Suprapubic skin (tissue), 4 donors: Measurements from ENCODE around the gene SVEP1. TPM values are rescaled to one million over a fixed set of nuclear protein-coding genes. Genes with fewer than 3 reads are reported as not detected.
A peak's percentile ranks its signal among the peaks of the same experiment; 100 is the strongest.

Experiments
- DNase-seq, 2 donors: peaks; one replicate each; pipeline ENCODE4 v3.0.0-alpha.2; 2019; ENCODE audit warnings: low spot score in 2 of 2
- H3K27ac ChIP-seq: fragments of 200-600 bp; sonication (generic); one replicate; pipeline ENCODE4 v1.5.1; 2019
- H3K27me3 ChIP-seq: fragments of 200-600 bp; sonication (generic); one replicate; pipeline ENCODE4 v1.5.1; 2019
- H3K36me3 ChIP-seq: fragments of 200-600 bp; sonication (generic); one replicate; pipeline ENCODE4 v1.5.1; 2019
- H3K4me1 ChIP-seq: fragments of 200-600 bp; sonication (generic); one replicate; pipeline ENCODE4 v1.5.1; 2019
- H3K4me3 ChIP-seq: fragments of 200-600 bp; sonication (generic); one replicate; pipeline ENCODE4 v1.5.1; 2019; ENCODE audit warnings: mild to moderate bottlenecking
- H3K9me3 ChIP-seq: fragments of 200-600 bp; sonication (generic); one replicate; pipeline ENCODE4 v1.5.1; 2019
- CTCF ChIP-seq, 2 donors: fragments of 200-600 bp in 1 of 2; fragments of 450-650 bp in 1 of 2; sonication (generic) in 1 of 2; IDR thresholded peaks; one replicate each; pipeline ENCODE4 v1.5.1; 2016 to 2019; ENCODE audit warnings: antibody characterized with exemption in 2 of 2, mild to moderate bottlenecking in 1 of 2, moderate library complexity in 1 of 2
- EP300 ChIP-seq: sonication (generic); formaldehyde crosslinking; IDR thresholded peaks from one replicate; pipeline ENCODE4 v1.6.1; 2017; ENCODE audit warnings: antibody characterized with exemption
- POLR2A ChIP-seq, 2 donors: fragments of 450-650 bp; IDR thresholded peaks; one replicate each; pipeline ENCODE4 v1.6.1; 2017; ENCODE audit warnings: antibody characterized with exemption in 2 of 2, mild to moderate bottlenecking in 2 of 2, moderate library complexity in 2 of 2
- POLR2AphosphoS5 ChIP-seq, 3 donors: sonication (generic); formaldehyde crosslinking; IDR thresholded peaks; one replicate each; pipeline ENCODE4 v1.6.1; 2017; ENCODE audit warnings: antibody characterized with exemption in 3 of 3
- WGBS: methylation state at CpG from one replicate; pipeline ENCODE4 v1.1.5; 2018; 5-methylcytosine and 5-hydroxymethylcytosine counted together
- total RNA-seq, 4 donors: library from RNA; depleted of rRNA; stranded (reverse); fragments of >200 nt; gene quantifications; one replicate each; pipeline ENCODE4 v1.1.0, GENCODE V29; 2016

SVEP1 gene
- total RNA-seq, 4 donors from 2014 or later = 5.8 to 15.6 (median 11.2) TPM

GRCh38 chr9:110588296-110588695 lies 8.8 kb upstream of the SVEP1 start:
- DNase-seq = no peak
- Histone ChIP-seq H3K27me3 (no peaks in the 10 kb centered on the region), H3K27ac (no peak overlapping the region), H3K9me3 (peaks cover 5% of the 10 kb centered on the region), H3K4me3 (no peak overlapping the region), H3K36me3 (no peaks in the 10 kb centered on the region), H3K4me1 (no peaks in the 10 kb centered on the region)
- WGBS = 52% methylated on average over 1 of the region's 1 CpG
- TF ChIP-seq POLR2AphosphoS5 (IDR thresholded peaks at IDR 0.05) = no peak
- TF ChIP-seq EP300 = no peak
- no peak for TF ChIP-seq CTCF (IDR thresholded peaks at IDR 0.05)

GRCh38 chr9:110583237-110583636 lies 3.7 kb upstream of the SVEP1 start:
- DNase-seq = no peak
- WGBS = 47% methylated on average over 4 of the region's 4 CpGs
- Histone ChIP-seq H3K27me3 (peaks cover 32% of the 10 kb centered on the region), H3K4me1 (peaks cover 27% of the 10 kb centered on the region), H3K9me3 (peaks cover 5% of the 10 kb centered on the region), H3K36me3 (no peaks in the 10 kb centered on the region), H3K27ac (no peak overlapping the region), H3K4me3 (no peak overlapping the region)
- TF ChIP-seq CTCF (IDR thresholded peaks at IDR 0.05) (no peak), POLR2A (IDR thresholded peaks at IDR 0.05) (no peak), POLR2AphosphoS5 (IDR thresholded peaks at IDR 0.05) (no peak), EP300 (no peak)

DNA sequence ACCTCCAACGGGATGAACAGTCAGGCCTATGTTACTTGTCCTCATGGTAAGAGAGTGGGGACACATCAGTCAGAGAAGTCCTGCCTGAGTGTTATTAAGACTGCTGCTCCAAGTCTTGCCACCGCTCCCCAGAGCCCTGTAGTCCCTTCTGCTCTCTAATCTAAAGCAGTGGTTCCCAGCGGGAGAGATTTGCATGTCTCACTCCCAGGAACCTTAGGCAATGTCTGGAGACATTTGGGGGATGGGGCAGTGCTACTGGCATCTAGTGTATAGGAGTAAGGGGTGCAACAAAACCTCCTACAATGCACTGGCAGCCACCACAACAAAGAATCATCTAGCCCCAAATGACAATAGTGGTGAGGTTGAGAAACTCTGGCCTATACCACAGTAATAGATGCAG lies 2.6 kb upstream of the SVEP1 start:
- TF ChIP-seq CTCF (IDR thresholded peaks at IDR 0.05) (no peak), POLR2AphosphoS5 (IDR thresholded peaks at IDR 0.05) (no peak), POLR2A (IDR thresholded peaks at IDR 0.05) (no peak), EP300 (no peak)
- Histone ChIP-seq H3K27ac (no peak overlapping the region), H3K36me3 (no peaks in the 10 kb centered on the region), H3K4me1 (peaks cover 27% of the 10 kb centered on the region), H3K4me3 (no peak overlapping the region), H3K9me3 (peaks cover 5% of the 10 kb centered on the region), H3K27me3 (peaks cover 39% of the 10 kb centered on the region)
- no peak for DNase-seq
- WGBS = 80% methylated on average over 3 of the region's 3 CpGs

DNA sequence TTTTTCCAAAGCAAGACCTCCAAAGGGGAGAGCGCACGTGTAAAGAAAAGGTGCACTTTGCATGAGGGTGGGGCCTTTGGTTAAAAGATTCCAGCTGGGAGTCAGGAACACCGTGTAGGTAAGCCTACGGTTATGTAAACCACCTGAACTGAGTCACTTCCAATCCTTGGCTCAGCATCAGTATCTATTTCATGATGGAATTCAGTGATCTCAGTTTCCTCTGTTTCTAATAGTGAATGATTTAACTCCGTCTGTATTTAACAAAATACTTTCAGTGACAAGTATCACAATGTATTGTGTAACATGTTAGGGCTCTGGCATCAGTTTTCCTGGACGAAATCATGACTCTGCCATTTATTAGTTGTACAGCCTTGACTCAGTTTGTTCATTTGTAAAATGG lies 1.3 kb upstream of the SVEP1 start:
- TF ChIP-seq POLR2A (IDR thresholded peaks at IDR 0.05) (no peak), EP300 (no peak), POLR2AphosphoS5 (IDR thresholded peaks at IDR 0.05) (no peak), CTCF (IDR thresholded peaks at IDR 0.05) (no peak)
- no peak for DNase-seq
- peaks cover 39% of the 10 kb centered on the region for H3K27me3 ChIP-seq
- H3K4me3 ChIP-seq = no peak overlapping the region
- H3K36me3 ChIP-seq = no peaks in the 10 kb centered on the region
- peaks cover 27% of the 10 kb centered on the region for H3K4me1 ChIP-seq
- H3K27ac ChIP-seq = peak overlapping the region; percentile 41
- H3K9me3 ChIP-seq = peaks cover 5% of the 10 kb centered on the region
- 43% methylated on average over 6 of the region's 6 CpGs for WGBS

DNA sequence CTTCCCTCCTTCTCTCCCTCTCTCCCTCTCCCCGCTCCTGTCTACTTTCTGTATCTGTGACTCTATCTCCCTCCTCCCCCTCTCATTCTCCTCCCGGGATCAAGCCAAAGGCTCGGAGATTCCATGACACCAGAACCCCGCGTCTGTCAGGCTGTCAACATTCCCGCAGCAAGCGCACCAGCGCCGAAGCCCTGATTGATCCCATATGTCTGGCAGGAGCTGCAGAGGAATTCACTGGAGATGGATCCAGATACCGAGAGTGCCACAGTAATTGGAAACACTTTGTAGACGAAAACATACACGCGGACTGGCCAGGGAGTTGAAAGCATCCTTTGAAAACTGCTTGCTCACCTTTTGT lies 300 bp upstream of the SVEP1 start:
- peaks cover 27% of the 10 kb centered on the region for H3K4me1 ChIP-seq
- peak overlapping the region; percentile 72 for H3K27ac ChIP-seq
- TF ChIP-seq POLR2A (IDR thresholded peaks at IDR 0.05) (no peak), CTCF (IDR thresholded peaks at IDR 0.05) (no peak), POLR2AphosphoS5 (IDR thresholded peaks at IDR 0.05) (peak in 2 of 3 donors; percentile 67 to 84), EP300 (no peak)
- H3K4me3 ChIP-seq = peak overlapping the region; percentile 60
- peaks cover 1% of the 10 kb centered on the region for H3K9me3 ChIP-seq
- H3K27me3 ChIP-seq = peaks cover 43% of the 10 kb centered on the region
- DNase-seq = peak; percentile 87 to 89
- H3K36me3 ChIP-seq = no peaks in the 10 kb centered on the region
- WGBS = under 1% methylated on average over 13 of the region's 13 CpGs
